Activated T-helper 9 cell treated with anti-CD3 and anti-CD28 coated beads, Interleukin-2, amount 50 U/mL, for 16 hours (primary cell): Measurements from ENCODE around the gene RASGRP1.

ENCODE experiments used
- DNase-seq: peaks from one replicate; pipeline ENCODE4 v3.0.0-alpha.2; 2020; ENCODE audit warnings: low read depth

The RASGRP1 gene

DNA sequence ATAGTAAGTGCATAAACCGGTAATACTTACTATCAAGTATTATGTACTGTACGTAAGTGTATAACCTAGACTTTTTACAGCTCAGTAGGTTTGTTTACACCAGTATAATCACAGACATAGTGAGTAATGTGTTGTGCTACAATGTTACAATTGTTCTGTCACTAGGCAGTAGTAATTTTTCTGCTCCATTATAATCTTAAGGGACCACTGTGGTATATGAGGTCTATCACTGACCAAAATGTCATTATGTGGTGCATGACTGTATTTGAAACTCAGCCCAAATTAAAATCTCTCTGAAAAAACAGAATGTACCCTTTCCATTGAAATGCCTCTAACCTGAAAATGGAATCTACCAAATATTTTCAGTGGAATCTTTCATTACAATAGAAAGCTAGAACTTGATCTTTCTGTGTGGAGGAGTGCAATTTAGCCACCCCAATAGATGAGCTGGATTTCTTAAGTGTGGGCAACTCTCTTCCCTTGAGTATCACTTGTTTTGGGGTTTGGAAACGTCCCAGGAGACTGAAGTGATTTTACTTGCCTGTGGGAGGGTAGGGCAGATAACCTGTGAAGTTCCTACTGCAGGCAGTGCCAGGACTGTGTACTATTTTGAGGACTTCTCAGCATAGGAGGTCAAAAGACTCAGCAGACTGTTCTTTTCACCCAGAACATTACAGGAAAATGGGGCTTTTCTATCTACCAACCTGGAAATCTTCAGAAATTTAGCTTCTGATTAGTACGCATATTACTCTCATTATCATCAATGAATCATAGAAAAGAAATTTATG is 59.7 kb downstream of the RASGRP1 start:
- DNase-seq: no peak

DNA sequence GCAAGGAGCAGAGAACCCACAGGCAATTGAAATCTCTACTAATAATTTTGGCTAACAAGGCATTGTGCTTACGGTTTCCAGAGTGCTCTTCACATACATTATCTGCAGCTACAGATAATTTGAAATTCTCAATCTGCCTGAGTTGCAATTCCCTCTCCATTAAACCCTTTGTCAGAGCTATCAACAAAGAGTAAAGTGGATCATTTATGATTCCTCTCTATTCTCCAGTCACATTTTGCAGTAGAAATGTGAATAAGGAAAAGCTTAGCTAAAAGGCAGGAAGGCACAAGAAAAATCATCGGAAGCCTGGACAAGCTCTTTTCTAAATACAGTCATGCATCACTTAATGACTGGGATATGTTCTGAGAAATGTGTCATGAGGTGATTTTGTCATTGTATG is 61.1 kb downstream of the RASGRP1 start:
- DNase-seq: no peak

GRCh38 chr15:38499651-38500050 is 65.0 kb downstream of the RASGRP1 start:
- DNase-seq: no peak

DNA sequence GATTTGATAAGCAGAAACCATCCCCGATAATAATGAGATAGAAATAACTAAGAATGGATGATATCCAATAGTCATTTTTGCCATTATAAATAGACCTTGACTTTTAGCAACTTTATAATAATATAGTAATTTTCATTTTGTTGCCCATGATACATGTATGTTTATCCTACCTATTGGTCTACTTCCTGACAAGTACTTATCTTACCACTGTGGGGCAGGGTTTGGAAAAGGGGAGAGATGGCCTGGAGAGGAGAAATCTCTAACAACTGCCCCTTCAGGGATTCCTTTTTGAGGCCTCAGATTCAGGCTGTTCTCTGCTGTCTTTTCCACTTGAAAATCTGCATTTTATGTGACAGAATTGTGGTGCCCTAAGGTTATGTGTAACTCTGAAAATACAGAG is 68.5 kb downstream of the RASGRP1 start:
- DNase-seq: no peak

DNA sequence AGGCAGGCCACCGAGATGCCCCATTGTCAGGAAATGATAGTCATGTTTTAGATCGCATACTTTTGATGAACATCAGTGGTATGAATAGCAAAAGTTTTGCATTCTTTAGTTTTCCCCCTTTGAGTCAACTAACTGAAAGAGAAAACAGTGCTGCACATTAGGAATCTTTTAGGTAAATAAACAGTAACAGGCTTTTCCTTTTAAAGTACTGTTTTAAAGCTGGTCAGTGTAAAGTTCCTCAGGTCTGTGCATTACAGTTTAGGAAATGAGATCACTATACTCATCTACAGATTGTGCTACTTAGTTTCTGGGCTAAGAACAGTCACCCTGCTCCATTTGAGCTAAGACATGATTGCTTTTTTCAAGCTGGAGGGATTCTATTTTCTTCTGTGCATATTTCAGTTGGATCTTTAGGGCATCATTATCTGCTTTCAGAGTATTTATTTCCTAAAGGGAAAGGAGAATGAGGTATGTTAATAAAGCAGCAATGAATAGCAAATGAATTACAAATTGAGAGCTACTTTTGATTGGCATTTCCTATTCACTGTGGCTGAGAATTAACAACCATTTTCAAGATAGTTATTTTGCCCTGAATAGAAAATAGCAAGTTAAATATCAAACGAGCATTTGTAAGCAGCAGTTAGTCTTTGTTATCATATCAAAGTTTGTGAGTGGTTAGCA is 74.2 kb downstream of the RASGRP1 start:
- no peak for DNase-seq

GRCh38 chr15:38487378-38487777 is 77.2 kb downstream of the RASGRP1 start:
- DNase-seq: no peak

DNA sequence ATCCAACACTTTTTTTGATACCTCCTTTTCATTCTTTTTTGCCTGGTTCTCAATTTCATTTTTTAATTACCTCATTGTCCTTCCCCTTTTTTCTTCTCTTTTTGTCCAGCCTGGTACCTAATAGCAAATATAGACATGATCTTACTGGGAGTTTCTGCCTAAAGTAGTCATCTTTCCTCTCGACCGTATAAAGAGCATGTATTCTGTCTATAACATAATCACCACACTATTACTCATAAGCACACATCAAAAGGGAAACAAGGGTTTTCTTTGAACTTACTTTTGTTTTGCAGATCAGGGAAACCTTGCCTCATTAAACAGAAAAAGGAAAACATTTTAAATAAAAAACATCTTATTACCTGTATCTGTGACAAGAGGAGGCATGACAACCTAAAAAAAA is 77.7 kb downstream of the RASGRP1 start:
- DNase-seq: no peak

- DNase-seq: no peak
Measured at GRCh38 chr15:38482572-38482971, 82.0 kb downstream of the RASGRP1 start.

GRCh38 chr15:38481761-38482160 is 82.9 kb downstream of the RASGRP1 start:
- DNase-seq: no peak

DNA sequence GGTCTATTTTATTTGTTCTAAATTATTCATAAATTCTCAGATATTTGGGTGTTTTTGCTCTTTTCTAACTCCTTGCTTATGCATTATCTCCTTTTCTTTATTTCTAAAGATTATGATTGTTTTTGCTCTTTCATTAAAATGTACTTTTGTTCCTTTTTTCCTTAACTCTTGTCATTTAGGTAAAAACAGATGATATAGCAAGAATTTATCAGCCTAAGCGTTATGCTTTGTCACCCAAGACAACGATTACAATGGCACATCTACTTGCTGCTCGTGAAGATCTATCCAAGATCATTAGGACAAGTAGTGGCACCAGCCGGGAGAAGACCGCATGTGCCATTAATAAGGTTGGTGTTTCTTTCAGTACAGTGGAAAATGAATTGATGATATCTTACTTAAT is 83.5 kb downstream of the RASGRP1 start:
- DNase-seq: no peak

DNA sequence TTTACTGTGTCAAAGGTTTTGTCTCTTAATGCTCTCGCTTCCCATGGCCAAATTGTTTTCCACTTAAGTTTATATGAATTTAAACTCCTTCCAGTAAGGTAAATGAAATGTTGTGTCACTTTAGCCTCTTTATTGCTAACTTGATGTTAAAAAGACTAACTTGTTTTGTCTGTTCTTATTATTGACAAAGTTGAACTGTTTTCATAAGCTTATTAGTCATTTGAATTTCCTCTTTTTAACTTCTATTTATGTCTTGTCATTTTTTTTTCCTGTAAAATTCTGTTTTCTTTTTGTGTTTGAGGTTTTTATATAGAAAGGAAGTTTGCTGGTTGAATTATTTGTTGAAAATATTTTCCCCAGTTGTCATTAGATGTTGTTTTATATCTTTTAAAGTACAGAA is 84.9 kb downstream of the RASGRP1 start:
- no peak for DNase-seq

DNA sequence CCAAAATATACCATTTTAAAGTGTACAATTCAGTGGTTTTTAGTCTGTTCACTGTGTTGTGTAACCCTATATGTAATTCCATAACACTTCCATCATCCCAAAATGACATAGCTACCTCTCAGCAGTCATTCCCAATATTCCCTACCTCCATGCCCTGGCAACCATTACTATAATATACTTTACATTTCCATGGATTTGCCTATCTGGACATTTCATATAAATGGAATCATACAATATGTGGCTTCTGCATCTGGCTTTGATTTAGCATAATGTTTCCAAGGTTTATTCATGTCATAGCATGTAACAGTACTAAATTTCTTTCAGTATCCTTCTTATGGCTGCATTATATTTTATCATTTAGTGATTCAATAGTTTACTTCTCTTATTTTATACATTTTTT is 85.3 kb downstream of the RASGRP1 start:
- no peak for DNase-seq

DNA sequence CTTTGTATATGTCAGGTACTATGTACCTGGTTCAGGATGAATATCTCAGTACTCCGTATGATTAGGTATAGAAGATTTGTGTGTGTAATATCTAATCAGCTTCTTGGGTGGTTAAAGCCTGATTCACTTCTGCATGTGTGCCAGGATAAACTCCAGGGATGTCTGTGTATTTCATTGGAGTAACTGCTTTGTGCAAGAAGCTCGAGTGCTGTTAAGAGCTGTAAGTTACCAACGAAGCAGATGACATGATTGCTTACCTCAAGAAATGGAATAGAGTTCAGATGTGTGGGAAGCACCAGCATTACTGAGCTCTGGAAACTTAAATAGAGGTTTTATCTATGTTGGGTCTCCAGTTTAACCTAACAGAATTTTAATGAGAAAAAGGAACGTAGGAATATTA is 87.0 kb downstream of the RASGRP1 start:
- DNase-seq: no peak

- no peak for DNase-seq
Measured at GRCh38 chr15:38476120-38476519, 88.5 kb downstream of the RASGRP1 start.

GRCh38 chr15:38475361-38475760 is 89.3 kb downstream of the RASGRP1 start:
- DNase-seq: no peak

DNA sequence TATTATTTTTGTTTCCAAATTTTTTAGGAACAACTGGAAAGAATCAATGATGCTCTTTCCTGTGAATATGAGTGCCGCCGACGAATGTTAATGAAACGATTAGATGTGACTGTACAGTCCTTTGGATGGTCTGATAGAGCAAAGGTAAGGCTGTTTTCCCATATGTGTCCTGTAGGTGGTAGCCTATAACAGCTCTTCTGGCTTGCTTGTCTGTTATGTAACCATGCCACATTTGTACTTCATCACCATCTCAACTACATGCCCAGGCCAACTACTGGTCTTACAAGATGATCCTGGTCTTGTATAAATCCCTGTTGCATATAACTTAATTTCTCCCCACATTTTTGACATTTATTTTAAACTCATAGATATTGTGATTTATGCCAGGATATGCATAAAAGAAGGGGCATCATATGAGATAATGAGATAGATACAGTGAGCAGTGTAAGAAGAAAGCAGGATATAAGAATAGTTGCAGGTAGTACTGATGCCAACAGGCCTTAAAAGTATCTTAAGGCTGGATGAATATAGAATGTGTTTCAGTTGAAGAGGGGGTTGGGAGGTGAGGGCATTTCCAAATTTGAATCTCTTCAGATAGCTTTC is 90.4 kb downstream of the RASGRP1 start:
- no peak for DNase-seq

DNA sequence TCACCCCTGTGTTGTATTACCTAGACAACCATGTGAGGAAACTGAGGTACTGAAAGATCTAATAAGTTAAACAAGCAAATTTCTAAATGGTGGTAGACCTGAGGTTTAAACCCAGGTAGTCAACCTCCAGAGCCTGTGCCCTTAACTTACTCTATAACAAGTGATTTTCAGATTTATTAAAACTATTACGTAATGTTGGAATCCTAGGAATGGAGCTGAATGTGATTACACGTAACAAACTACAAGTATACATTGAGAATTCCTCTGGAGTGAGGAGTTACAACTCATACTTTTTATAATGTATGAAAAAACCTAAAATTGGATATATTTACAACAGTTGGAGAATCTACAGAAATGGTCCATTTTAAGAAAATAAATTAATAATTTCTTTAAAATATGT is 92.6 kb downstream of the RASGRP1 start:
- no peak for DNase-seq

GRCh38 chr15:38470816-38471215 is 93.8 kb downstream of the RASGRP1 start:
- DNase-seq: no peak

DNA sequence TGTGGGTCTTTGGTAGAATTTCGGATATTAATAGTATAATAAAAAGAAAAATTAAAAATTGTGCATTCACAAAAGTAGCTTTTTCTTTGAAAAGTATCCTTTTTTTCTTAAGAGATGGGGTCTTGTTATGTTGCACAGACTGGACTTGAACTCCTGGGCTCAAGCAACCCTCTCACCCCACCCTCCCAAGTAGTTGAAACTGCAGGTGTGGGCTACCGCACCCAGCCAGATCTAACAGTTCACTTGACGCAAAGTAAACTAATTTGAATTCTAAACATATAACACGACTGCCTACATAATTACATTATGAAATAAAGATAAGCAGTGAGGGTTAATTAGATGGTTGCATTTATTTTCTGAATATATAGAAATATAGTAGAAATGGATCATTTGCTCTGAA is 99.9 kb downstream of the RASGRP1 start:
- DNase-seq: no peak

GRCh38 chr15:38463893-38464292 is 100.7 kb downstream of the RASGRP1 start:
- DNase-seq: no peak

DNA sequence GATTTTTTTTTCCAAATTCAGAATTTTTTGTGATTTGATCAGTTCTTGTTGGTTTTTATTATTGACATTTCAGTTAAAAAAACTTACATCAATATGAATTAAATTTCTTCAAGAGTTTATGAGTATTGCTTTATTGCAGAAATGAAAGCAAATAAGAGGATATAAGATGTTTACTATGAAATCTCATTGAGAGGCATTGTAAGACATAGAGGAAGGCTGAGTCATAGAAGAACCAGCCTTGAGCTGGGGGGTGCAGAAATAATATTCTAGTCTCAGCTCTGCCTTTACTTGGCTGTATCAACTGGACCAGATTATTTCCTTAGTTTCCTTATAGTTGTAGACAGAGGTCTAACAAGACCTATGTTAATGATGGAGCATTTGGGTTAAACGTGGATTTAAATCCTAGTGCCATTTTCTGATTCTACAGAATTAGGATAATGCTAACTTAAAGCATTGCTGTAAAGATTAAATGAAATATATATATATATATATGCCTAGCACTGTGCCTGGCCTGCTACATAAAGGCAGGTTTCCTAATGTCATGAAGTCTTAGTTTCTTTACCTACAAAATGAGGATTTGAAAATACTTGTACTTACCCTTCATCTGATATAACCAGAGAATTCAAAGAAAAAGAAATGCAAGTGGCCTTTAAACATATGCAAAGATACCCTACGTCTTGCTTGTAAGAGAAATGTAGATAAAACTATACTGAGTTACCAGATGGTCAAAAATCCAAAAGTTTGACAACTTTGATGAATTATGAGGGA is 103.4 kb downstream of the RASGRP1 start:
- no peak for DNase-seq

DNA sequence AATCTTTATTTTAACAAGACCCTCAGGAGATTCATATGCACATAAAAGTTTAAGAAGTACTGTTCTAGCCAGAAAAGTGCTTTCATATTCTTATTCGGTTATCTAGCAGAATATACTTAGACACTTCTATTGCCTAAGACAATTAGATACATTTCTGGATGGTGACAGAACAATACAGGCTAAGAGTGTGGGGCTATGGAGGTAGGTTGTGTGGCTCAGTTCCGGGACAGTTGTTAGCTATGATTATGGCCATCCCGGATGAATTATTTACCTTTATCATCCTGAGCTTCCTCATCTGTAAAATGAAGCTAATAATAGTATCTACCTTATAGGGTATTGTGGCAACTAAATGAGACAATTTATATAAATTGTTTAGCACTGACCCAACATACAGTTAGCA is 104.1 kb downstream of the RASGRP1 start:
- DNase-seq: no peak

DNA sequence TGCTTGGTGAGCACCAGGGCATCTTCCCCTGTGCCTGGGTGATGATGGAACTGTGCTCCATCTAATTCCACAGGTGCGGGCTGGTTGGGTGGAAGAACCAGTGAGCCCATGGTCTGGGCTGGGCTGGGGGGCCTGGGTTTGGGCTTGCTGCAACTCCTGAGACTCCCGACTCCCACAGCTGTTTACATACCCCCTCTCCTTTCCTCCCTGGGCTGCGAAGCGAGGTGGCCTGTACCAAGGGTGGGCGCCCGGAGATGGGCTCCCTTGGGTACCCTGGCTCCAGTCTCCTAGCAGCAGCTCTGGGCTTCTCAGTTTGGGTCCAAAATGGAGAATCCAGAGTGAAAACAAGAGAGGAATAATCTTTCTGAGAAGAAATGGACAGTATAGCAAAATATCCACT is 105.1 kb downstream of the RASGRP1 start:
- DNase-seq: no peak
